Stimulated activated CD8-positive, alpha-beta memory T cell treated with anti-CD3 and anti-CD28 coated beads, Interleukin-12 subunit alpha, Interleukin-12 subunit beta, amount 100 ng/mL, for 4 hours (primary cell): ENCODE results near the gene TRANK1.
"Not testable (repeated sequence)": the region's sequence is repeated elsewhere in the genome, so short reads cannot be mapped to it uniquely, and the experiment has no call there.

Experiments used
- DNase-seq: peaks from one replicate; pipeline ENCODE4 v3.0.0-alpha.2; 2020; ENCODE audit warnings: low read depth

TRANK1 gene

DNA sequence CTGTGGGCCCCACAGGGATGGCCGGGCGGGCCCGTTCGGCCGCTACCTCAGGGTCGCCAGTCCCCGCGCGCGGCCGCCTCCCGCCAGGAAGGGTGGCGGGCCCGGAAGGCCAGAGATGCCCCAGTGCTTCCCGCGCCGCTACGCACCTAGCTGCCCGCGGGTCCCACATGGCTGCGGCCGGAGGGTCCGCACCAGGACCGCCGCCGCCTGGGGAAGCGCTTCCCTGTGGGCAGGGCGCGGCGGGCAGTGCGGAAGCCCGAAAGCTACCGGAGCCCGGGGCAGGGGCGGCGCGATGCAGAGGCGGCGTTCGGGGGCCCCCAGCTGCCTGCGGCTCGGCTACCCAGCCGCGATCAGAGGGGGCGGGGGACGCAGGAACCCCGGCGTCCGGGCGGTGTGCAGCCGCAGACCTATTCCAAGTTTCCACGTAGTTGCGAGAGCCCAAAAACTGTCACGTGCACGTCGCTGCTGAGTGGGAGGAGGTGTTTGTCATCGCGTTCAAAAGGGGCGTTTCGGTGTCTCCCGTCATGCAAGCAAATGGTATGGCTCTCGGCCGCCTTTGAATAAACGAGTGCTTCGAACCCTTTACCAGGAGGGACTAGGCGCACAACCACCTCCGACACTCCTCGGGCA is at the start of gene TRANK1:
Gene TRANK1, minus strand, starts transcription at position 414 of the 630 bp plus-strand sequence. Its CDS starts 245 bp downstream, at position 169.
- DNase-seq = peak; percentile 77

DNA sequence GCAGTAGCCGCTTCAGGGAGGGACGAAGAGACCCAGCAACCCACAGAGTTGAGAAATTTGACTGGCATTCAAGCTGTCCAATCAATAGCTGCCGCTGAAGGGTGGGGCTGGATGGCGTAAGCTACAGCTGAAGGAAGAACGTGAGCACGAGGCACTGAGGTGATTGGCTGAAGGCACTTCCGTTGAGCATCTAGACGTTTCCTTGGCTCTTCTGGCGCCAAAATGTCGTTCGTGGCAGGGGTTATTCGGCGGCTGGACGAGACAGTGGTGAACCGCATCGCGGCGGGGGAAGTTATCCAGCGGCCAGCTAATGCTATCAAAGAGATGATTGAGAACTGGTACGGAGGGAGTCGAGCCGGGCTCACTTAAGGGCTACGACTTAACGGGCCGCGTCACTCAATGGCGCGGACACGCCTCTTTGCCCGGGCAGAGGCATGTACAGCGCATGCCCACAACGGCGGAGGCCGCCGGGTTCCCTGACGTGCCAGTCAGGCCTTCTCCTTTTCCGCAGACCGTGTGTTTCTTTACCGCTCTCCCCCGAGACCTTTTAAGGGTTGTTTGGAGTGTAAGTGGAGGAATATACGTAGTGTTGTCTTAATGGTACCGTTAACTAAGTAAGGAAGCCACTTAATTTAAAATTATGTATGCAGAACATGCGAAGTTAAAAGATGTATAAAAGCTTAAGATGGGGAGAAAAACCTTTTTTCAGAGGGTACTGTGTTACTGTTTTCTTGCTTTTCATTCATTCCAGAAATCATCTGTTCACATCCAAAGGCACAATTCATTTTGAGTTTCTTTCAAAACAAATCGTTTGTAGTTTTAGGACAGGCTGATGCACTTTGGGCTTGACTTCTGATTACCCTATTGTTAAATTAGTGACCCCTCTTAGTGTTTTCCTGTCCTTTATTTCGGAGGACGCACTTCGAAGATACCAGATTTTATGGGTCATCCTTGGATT is 48.8 kb upstream of the TRANK1 start, which contains the start of gene MLH1:
Gene MLH1, plus strand, starts transcription at position 193 of the 958 bp plus-strand sequence. Its CDS starts 30 bp downstream, at position 223.
- DNase-seq = peak; percentile 96

DNA sequence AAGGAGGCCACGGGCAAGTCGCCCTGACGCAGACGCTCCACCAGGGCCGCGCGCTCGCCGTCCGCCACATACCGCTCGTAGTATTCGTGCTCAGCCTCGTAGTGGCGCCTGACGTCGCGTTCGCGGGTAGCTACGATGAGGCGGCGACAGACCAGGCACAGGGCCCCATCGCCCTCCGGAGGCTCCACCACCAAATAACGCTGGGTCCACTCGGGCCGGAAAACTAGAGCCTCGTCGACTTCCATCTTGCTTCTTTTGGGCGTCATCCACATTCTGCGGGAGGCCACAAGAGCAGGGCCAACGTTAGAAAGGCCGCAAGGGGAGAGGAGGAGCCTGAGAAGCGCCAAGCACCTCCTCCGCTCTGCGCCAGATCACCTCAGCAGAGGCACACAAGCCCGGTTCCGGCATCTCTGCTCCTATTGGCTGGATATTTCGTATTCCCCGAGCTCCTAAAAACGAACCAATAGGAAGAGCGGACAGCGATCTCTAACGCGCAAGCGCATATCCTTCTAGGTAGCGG is 48.0 kb upstream of the TRANK1 start, which contains the start of gene EPM2AIP1:
Gene EPM2AIP1, minus strand, starts transcription at position 326 of the 520 bp plus-strand sequence. Its CDS starts 54 bp downstream, at position 272.
- DNase-seq = no peak

DNA sequence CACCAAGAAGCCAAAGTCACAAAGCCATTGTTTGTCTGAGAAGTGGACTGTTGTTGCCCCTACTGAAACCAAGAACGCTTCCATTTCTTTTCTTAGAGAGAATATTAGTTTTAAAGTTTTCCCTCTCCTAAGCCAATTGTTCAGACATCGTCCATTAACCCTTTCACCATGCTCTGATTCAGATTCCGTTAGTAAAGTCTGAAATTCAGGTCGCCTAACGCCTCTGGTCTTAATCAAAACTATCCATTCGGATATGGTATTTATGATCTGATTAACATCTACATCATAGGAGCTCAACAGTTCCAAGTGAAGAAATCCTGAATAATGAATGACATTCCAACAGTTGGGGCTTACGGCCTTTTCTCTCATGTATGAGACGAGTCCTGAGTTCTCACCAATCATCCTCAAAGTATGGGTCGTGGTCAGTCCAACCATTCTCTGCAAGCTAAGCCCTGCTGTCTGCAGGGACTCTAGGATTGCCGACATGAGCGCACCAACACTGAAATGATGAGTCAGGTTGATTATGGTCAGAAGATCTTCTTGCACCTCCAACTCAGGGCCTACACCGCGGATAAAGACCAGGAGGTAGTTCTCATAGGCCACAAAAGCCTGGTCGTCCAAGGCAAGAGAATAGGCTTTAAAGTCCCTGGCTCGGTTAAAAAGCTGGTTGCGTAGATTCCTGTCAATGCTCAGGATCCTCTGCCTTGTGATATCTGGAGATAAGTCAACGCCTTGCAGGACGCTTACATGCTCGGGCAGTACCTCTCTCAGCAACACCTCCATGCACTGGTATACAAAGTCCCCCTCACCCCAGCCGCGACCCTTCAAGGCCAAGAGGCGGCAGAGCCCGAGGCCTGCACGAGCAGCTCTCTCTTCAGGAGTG is 47.3 kb upstream of the TRANK1 start:
- no peak for DNase-seq

DNA sequence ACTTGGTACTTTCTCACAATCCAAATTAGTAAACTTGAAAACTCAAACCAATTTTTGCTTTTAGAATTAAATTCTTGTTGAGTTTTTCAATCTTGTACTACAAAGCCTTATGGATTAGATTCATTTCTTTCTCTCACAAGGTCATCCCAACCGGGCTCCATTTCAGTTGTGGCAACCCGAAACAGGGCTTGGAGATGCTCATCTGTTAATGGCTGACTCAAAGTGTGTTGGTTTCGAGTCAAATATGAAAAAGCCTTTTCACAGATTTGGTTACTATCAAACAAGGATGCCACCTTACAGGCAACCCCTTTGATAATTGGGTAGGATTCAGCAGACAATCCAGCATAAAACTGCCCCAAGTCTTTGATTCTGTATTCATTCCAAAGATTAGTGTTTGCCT is 46.3 kb upstream of the TRANK1 start:
- no peak for DNase-seq

DNA sequence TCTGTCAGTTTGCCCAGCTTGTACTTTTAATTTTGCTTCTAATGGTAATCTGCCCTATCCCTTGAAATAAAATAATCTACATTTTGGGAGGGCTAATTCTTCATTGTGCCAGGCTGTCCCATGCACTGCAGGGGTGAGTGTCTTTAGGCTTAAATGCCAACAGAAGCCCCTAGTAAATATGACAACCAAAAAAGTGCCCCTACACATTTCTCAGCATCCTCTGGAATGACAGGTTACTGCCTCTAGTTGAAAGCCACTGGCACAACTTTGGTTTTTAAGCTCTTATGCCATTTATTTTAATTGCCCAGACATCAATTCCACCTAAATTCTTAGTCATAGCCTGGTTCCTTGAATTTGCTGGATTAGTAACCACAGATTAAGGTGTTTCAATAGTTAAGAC is 44.7 kb upstream of the TRANK1 start:
- no peak for DNase-seq

DNA sequence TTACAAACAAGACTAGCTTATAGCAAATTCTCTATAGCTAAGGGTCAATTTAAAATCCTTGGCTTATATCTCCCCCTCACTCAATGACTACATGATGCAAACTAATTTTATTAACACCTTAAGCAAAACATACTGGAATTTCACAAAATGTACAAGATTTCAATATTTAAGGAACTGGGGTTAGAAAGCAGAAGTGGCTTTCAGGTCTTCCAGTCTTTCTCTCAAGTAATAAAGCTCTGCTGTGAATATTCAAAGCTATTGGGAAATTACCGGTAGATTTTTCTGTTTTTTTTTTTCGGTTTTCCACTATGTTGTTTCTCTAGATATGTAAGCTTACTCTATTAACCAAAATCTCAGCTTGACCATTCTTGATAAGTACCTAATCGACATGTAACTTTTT is 44.2 kb upstream of the TRANK1 start:
- DNase-seq = no peak

DNA sequence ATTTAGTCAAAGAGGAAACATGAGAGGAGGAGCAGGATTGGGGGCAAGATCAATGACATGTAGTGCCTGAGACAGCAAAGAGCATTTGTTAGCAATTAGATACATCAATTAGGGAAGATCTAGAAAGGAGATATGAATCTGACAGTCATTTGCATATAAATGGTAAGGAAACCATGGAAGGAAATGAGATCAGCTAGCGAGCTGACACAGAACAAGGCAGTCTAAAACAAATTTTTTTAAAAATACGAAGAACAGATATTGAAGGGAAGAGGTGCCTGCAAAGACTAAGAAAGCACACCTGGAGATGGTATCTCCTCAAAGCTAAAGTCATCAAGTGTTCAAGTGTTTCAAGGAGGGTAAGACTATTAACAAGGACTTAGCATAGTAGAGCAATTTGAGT is 43.5 kb upstream of the TRANK1 start:
- no peak for DNase-seq

DNA sequence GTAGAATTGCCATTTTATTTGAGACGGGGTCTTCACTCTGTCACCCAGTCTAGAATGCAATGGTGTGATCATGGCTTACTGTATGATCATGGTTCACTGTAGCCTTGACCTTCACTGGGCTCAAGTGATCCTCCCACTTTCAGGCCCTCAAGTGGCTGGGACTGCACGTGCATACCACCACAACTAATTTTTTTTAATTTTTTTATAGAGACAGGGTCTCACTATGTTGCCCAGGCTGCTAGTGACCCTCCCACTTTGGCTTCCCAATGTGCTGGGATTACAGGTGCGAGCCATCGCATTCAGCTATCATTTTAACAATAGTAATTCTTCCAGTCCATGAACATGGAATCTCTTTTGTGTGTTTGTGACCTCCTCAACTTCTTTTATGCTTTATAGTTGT is 36.2 kb upstream of the TRANK1 start:
- DNase-seq = no peak

DNA sequence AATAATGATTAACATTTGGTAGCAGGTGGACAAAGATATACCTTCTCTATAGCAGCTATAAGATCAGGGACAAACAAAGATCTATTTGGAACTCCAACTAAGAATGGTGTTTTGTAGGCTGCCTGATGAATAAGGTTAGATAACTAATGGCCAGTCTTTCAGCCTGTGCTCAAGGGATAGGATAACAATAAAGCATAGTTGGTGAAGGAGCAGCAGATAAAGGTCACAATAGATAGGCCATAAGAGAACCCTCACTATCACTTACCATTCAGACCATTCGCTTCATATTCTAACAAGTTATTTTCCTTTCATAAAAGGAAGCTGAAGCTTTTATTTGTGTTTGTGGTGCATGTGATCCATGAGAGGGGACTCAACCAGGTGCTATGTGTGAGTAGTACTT is 28.3 kb upstream of the TRANK1 start:
- DNase-seq = no peak

DNA sequence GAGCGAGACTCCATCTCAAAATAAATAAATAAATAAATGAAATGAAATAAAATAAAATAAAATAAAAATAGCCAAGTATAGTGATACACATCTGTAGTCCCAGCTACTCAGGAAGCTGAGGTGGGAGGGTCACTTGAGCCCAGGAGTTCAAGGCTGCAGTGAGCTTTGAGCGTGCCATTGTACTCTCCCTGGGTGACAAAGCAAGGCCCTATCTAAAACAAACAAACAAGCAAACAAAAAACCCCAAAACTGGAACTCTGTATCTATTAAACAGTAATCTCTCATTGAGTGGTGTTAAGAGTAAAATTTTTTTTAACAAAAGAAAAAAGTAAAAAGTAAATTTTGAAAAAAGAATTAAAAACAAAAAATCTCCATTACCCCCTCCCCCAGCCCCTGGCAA is 27.3 kb upstream of the TRANK1 start:
- no peak for DNase-seq

DNA sequence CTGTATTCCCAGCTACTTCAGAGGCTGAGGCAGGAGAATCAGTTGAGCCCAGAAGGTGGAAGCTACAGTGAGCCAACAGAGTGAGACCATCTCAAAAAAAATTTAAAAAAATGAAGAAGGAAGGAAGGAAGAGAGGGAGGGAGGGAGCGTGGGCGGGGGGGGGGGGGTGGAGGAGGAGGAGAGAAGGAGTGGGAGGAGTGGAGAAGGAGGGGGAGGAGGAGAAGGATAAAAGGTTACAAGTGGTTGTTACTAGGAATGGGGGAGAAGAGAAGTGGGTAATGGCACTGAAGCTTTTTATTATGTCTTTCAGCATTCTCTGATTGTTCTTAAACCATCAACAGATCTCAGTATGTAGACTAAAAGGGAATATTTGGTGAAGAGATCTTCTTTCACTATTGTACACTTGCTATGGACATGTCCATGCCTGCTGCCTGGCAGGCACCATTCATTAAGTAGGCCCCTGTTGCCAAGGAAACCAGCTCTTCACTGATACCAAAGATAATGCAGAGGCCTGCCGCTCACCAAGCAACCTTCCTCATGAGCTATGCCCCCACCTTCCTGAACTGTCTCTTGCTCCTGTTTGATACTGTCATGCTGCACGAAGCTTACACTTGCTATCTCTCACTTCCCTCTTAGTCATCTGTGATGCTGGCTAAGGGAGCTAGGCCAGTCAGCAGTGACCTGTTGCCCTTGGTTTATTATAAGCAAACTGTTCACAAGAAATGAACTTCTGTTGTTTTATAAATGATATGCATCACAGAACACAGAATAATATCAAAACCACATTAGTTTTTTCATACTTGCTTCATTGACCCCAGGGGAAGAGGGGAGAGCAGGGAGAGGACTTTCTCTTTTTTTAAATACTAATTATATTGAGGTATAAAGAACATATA is 24.9 kb upstream of the TRANK1 start:
- DNase-seq = no peak

DNA sequence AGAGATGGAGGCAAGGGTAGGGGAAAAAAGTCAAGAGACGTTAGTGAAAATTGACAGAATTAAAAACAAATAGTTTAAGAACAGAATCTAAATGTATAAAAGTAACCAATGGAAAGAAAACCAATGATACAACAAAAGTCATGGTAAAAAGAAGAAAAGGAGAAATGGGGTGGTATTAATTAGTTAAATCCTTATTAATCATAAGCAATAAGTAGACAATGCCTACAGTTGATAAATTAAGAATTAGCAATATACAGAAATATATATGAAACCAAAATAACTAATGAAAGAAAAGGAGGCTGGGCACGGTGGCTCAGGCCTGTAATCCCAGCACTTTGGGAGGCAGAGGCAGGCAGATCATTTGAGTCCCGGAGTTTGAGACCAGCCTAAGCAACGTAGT is 24.2 kb upstream of the TRANK1 start:
- DNase-seq = no peak

DNA sequence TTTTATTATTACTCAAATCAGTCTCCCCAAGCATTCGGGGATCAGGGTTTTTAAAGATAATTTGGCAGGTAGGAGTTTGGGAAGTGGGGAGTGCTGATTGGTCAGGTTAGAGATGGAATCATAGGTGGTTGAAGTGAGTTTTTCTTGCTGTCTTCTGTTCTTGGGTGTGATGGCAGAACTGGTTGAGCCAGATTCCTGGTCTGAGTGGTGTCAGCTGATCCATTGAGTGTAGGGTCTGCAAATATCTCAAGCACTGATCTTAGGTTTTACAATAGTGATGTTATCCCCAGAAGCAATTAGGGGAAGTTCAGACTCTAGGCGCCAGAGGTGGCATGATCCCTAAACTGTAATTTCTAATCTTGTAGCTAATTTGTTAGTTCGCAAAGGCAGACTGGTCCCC is 20.6 kb upstream of the TRANK1 start:
- DNase-seq = no peak

DNA sequence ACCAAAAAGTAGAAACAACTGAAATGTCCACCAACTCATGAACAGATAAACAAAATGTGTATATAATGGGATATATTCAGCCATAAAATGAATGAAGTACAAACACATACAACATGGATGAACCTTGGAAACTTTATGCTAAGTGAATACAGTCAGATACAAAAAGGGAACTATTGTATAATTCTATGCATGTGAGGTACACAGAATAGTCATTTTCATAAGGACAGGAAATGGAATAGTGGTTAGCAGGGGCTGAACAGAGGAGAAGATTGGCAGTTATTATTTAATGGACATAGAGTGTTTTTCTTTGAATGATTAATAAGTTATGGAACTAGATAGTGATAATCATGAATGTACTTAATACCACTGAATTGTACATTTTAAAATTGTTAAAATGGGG is 20.0 kb upstream of the TRANK1 start:
- no peak for DNase-seq

DNA sequence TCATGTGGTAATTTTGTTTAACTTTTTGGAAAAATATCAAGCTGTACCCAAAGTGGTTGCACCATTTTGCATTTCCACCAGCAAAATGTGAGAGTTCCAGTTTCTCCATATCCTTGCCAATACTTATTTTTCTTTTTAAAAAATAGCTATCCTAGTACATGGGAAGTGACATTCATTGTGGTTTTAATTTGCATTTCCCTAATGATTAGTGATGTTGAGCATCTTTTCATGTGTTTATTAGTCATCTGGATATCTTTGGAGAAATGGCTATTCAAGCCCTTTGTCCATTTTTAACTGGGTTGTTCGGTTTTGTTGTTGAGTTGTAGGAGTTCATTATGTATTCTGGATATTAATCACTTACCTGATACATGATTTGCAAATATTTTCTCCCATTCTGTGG is 19.5 kb upstream of the TRANK1 start:
- no peak for DNase-seq

DNA sequence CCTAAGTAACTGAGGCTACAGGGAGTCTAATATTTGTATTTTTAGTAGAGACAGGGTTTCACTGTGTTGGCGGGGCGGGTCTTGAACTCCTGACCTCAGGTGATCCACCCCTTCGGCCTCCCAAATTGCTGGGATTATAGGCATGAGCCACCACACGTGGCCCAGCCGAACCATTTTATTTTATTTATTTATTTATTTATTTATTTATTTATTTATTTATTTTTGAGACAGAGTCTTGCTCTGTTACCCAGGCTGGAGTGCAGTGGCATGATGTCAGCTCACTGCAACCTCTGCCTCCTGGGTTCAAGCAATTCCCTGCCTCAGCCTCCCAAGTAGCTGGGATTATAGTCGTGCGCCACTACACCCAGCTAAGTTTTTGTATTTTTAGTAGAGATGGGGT is 18.2 kb upstream of the TRANK1 start:
- DNase-seq = not testable (repeated sequence)

DNA sequence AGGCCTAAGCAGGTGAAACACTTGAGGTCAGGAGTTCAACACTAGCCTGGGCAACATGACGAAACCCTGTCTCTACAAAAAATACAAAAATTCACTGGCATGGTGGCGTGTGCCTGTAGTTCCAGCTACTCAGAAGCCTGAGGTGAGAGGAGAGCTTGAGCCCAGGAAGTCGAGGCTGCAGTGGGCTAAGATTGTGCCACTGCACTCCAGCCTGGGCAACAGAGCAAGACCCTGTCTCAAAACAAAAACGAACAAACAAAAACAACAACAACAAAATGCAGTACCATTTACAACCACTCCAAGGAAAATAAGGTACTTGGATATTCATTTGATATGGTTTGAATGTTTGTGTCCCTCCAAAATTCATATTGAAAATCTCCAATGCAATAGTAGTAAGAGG is 15.6 kb upstream of the TRANK1 start:
- DNase-seq = no peak

DNA sequence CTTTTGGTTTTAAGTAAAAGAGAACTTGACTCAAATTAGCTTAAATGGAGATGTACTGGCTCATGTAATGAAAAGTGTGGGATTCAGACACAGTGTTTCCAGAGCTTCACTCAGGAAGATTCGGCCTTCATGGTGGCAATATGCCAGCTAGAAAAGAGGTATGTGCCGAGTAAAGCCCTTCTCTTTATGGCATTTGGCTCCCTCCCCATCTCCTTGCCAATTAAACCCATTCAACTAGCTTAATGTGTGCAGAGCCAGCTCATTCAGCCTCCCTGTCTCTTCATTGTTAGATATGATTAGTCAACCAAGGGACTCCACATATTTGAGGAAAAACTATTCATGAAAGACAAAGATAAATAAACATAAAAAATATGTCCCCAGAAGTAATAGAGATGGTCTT is 15.0 kb upstream of the TRANK1 start:
- DNase-seq = no peak

DNA sequence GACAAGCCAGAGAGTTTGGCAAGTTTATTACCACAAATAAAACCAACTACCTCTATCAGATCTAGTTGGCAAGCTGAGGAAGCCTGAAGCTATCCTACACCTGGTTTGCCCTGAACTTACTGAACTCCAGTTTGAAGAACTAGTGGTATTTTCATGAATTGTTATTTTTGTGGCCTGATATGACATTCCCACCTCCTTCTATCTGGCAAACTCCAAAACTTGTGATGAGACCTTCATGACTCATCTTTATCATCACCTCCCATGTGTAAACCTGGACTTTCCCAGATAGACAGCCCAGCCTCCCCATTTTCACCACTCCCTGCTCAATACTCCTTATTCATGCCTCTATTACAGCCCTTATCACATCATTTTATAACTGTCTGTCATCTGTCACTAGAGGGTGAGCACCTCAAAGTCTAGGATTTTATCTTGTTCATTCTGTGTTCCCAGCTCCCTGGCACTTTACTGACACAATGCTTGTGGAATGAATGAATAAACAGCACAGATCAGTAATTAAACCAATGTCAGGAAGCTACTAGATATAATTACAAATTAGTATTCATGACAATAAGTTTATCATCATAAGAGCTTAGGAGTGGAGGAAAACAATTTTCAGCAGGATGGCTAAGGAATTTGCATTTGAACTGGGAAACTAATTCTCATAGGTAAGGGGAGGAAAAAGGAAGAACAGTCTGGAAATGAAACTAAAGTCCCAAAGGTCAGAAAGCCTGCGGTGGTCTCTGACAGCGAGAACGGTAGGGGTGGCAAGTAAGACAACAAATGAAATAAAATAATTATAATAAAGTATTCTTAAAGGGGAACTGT is 13.2 kb upstream of the TRANK1 start:
- no peak for DNase-seq
